ENCODE results near the gene STX8. TPM values are rescaled to one million over a fixed set of nuclear protein-coding genes. Genes with fewer than 3 reads are reported as not detected.
"Not testable (repeated sequence)": the region's sequence is repeated elsewhere in the genome, so short reads cannot be mapped to it uniquely, and the experiment has no call there.

The STX8 gene
- total and polyA plus RNA-seq, 9 of the 15 experiments (the other 6 are each of a cell fraction or from before 2014, with no cell fraction given): 14.6 to 42.5 (median 22.1) TPM

DNA sequence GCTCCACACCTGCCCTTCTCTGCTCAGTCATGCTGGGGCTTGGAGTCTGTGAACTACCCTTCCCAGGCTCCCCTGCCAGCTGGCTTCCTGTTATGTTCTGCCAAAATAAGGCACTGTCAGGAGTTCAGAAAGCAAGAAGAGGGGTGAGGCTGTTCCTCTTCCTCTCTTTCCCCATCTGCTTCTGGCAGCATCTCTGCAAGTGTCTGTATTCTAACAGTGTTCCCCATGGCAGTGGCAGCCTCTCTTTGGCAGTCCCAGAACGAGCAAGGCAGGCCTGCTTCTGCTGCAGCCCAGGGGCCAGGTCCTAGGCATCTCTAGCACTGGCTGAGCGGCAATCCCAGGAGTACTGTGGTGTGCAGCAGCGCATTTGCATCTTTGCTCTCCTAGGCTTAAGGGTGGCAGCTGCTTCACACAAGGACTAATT lies 219.1 kb downstream of the STX8 start (continued):
- TF ChIP-seq ZFP30 (CRISPR knock-in tag; IDR thresholded peaks at IDR 0.05; ENCODE audit: borderline replicate concordance) (no peak), CCNT2 (IDR thresholded peaks at IDR 0.05; ENCODE audit: borderline replicate concordance, extremely low read depth, insufficient read length, low read depth, low read length) (no peak), TCF3 (CRISPR knock-in tag; IDR thresholded peaks at IDR 0.05) (no peak), MYBL2 (IDR thresholded peaks at IDR 0.05; ENCODE audit: low read depth) (no peak), MYBL2 (CRISPR knock-in tag; IDR thresholded peaks at IDR 0.05; ENCODE audit: borderline replicate concordance) (no peak)

GRCh38 chr17:9355846-9356245 lies 219.8 kb downstream of the STX8 start:
- TF ChIP-seq PHTF2 (CRISPR knock-in tag; IDR thresholded peaks at IDR 0.05) (no peak), KHSRP (IDR thresholded peaks at IDR 0.05) (no peak), KDM1A (IDR thresholded peaks at IDR 0.05) (no peak), ZNF785 (CRISPR knock-in tag; IDR thresholded peaks at IDR 0.05) (no peak), ELF4 (CRISPR knock-in tag; IDR thresholded peaks at IDR 0.05) (no peak), RBM22 (IDR thresholded peaks at IDR 0.05; ENCODE audit: low read depth, low read length, poor library complexity, severe bottlenecking) (no peak), POLR2AphosphoS2 (IDR thresholded peaks at IDR 0.05; ENCODE audit: low read length) (no peak), TAF15 (IDR thresholded peaks at IDR 0.05; ENCODE audit: low read depth, low read length) (no peak), ZNF766 (CRISPR knock-in tag; conservative IDR thresholded peaks at IDR 0.05) (no peak)
- no peaks in the 10 kb centered on the region for H3K79me2 ChIP-seq (ENCODE audit: control insufficient read depth, insufficient read depth, low read length)
- no peak for ATAC-seq
- intact Hi-C loops (cut with micrococcal nuclease): no loop called here
- H3K4me3 ChIP-seq: no peak overlapping the region
- no peak overlapping the region for H3K9ac ChIP-seq (ENCODE audit: insufficient read depth in 1 of 2, low read depth in 2 of 2, low read length in 2 of 2)
- no peak for DNase-seq (ENCODE audit: extremely low read depth in 1 of 4, low spot score in 3 of 4)
- H3K27me3 ChIP-seq (ENCODE audit: control insufficient read depth in 2 of 2, insufficient read depth in 2 of 2, low read length in 2 of 2): no peaks in the 10 kb centered on the region; a peak in 1 of 5 replicates
- POLR2A ChIA-PET: no interaction called here
- no TSS peak for BruUV-seq (replicated peaks)
- WGBS (ENCODE audit: insufficient coverage, low coverage, missing lambda C conversion rate): 0% methylated on average over 2 of the region's 3 CpGs
- no peaks in the 10 kb centered on the region for H3K4me1 ChIP-seq (replicated peaks in 1 of 2; ENCODE audit: control insufficient read depth in 2 of 2, insufficient read depth in 2 of 2, low read length in 2 of 2)
- H3K4me2 ChIP-seq (ENCODE audit: insufficient read depth, low read length): no peak overlapping the region
- H4K20me1 ChIP-seq (replicated peaks; ENCODE audit: control insufficient read depth, insufficient read depth, low read length): no peaks in the 10 kb centered on the region
- H3K9me3 ChIP-seq (replicated peaks; ENCODE audit: control insufficient read depth, insufficient read depth, low read depth, low read length): no peaks in the 10 kb centered on the region
- H3K9me1 ChIP-seq (ENCODE audit: control insufficient read depth, insufficient read depth, low read length): no peaks in the 10 kb centered on the region
- FAIRE-seq: no peak
- no peak overlapping the region for H3K27ac ChIP-seq (ENCODE audit: extremely low read depth, low read depth, low read length)
- in situ Hi-C loops (cut with MboI): no loop called here
- CTCF ChIA-PET (ENCODE audit: low intra/inter-chr PET ratio): no interaction called here
- no peak overlapping the region for H2AFZ ChIP-seq (ENCODE audit: low read depth, low read length)
- no peaks in the 10 kb centered on the region for H3K36me3 ChIP-seq (ENCODE audit: control insufficient read depth, insufficient read depth, low read length)

DNA sequence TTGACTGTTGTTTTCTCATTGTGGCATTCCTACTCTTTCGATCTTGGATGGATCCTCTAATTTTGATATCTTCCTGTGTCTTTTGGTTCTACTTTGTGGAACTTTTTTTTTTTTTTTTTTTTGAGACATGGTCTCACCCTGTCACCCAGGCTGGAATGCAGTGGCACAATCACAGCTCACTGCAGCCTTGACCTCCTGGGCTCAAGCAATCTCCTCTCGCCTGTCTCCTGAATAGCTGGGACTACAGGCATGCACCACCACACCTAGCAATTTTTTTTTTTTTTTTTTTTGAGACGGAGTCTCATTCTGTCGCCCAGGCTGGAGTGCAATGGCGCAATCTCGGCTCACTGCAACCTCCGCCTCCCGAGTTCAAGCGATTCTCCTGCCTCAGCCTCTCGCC lies 220.4 kb downstream of the STX8 start:
- FAIRE-seq; H2AFZ ChIP-seq (ENCODE audit: low read depth, low read length); POLR2A ChIA-PET; H3K4me2 ChIP-seq (ENCODE audit: insufficient read depth, low read length); H4K20me1 ChIP-seq (replicated peaks; ENCODE audit: control insufficient read depth, insufficient read depth, low read length); BruUV-seq (replicated peaks); H3K9ac ChIP-seq (ENCODE audit: insufficient read depth in 1 of 2, low read depth in 2 of 2, low read length in 2 of 2); DNase-seq (ENCODE audit: extremely low read depth in 1 of 4, low spot score in 3 of 4); ATAC-seq; H3K79me2 ChIP-seq (ENCODE audit: control insufficient read depth, insufficient read depth, low read length); H3K27me3 ChIP-seq (ENCODE audit: control insufficient read depth in 2 of 2, insufficient read depth in 2 of 2, low read length in 2 of 2); intact Hi-C loops (cut with micrococcal nuclease); in situ Hi-C loops (cut with MboI); H3K4me1 ChIP-seq (replicated peaks in 1 of 2; ENCODE audit: control insufficient read depth in 2 of 2, insufficient read depth in 2 of 2, low read length in 2 of 2); H3K27ac ChIP-seq (ENCODE audit: extremely low read depth, low read depth, low read length); H3K9me1 ChIP-seq (ENCODE audit: control insufficient read depth, insufficient read depth, low read length); H3K9me3 ChIP-seq (replicated peaks; ENCODE audit: control insufficient read depth, insufficient read depth, low read depth, low read length); H3K4me3 ChIP-seq; CTCF ChIA-PET (ENCODE audit: low intra/inter-chr PET ratio); H3K36me3 ChIP-seq (ENCODE audit: control insufficient read depth, insufficient read depth, low read length): not testable (repeated sequence)
- WGBS (ENCODE audit: insufficient coverage, low coverage, missing lambda C conversion rate): 0% methylated on average over 2 of the region's 10 CpGs
